Fibroblast of lung (primary cell): Measurements from ENCODE around the gene HOXD4. TPM values are rescaled to one million over a fixed set of nuclear protein-coding genes. Genes with fewer than 3 reads are reported as not detected.

Experiments used
- DNase-seq, 2 donors: peaks; one replicate each; pipeline versions ENCODE4 v3.0.0 to v3.0.0-alpha.2; 2010; ENCODE audit warnings: low read depth in 2 of 2
- H2AFZ ChIP-seq: 2 replicates; pipeline ENCODE4 v1.5.1; 2012; ENCODE audit warnings: low read length, control low read depth, inconsistent platforms
- H3K27ac ChIP-seq: 2 replicates; pipeline ENCODE4 v1.5.1; 2011; ENCODE audit warnings: low read length, control low read depth; ENCODE audit not compliant: insufficient read depth
- H3K27me3 ChIP-seq: 2 replicates; pipeline ENCODE4 v1.5.1; 2011; ENCODE audit warnings: mild to moderate bottlenecking, low read length; ENCODE audit not compliant: control insufficient read depth, insufficient read depth
- H3K36me3 ChIP-seq: 2 replicates; pipeline ENCODE4 v1.5.1; 2011; ENCODE audit warnings: low read length; ENCODE audit not compliant: control insufficient read depth, insufficient read depth
- H3K4me1 ChIP-seq: 2 replicates; pipeline ENCODE4 v1.5.1; 2011; ENCODE audit warnings: low read length; ENCODE audit not compliant: control insufficient read depth, insufficient read depth; ENCODE audit errors: extremely low read depth
- H3K4me2 ChIP-seq: 2 replicates; pipeline ENCODE4 v1.5.1; 2011; ENCODE audit warnings: low read length, control low read depth; ENCODE audit not compliant: insufficient read depth; ENCODE audit errors: extremely low read depth
- H3K4me3 ChIP-seq, 4 experiments: fragments of 200-600 bp in 1 of 4; sonication (generic) in 1 of 4; replicated peaks in 1 of 4; 2 replicates each; pipeline ENCODE4 v1.5.1; 2011 to 2016; ENCODE audit warnings: low read length in 4 of 4, low read depth in 3 of 4, mild to moderate bottlenecking in 3 of 4, control low read depth in 2 of 4, inconsistent platforms in 1 of 4, mixed read lengths in 1 of 4; ENCODE audit not compliant: insufficient read depth in 1 of 4; ENCODE audit errors: control extremely low read depth in 1 of 4
- H3K79me2 ChIP-seq: 2 replicates; pipeline ENCODE4 v1.5.1; 2012; ENCODE audit warnings: mild to moderate bottlenecking, low read length, inconsistent platforms; ENCODE audit not compliant: control insufficient read depth, insufficient read depth
- H3K9ac ChIP-seq: 2 replicates; pipeline ENCODE4 v1.5.1; 2011; ENCODE audit warnings: mild to moderate bottlenecking, low read length, control low read depth; ENCODE audit not compliant: insufficient read depth
- H3K9me3 ChIP-seq: 2 replicates; pipeline ENCODE4 v1.5.1; 2012; ENCODE audit warnings: low read depth, low read length; ENCODE audit not compliant: control insufficient read depth, insufficient read depth
- H4K20me1 ChIP-seq: 2 replicates; pipeline ENCODE4 v1.5.1; 2011; ENCODE audit warnings: low read length; ENCODE audit not compliant: control insufficient read depth, insufficient read depth; ENCODE audit errors: extremely low read depth
- EZH2 ChIP-seq: IDR thresholded peaks from 2 replicates; pipeline ENCODE4 v1.5.1; 2012; ENCODE audit warnings: low read length, control low read depth, mild to moderate bottlenecking; ENCODE audit errors: missing control alignments
- polyA plus RNA-seq, 2 donors: library from polyadenylated mRNA; depleted of rRNA in 1 of 2; stranded (reverse) in 1 of 2; unstranded in 1 of 2; fragments of >200 nt; gene quantifications; 2 replicates each; pipeline ENCODE4 v1.2.1, GENCODE V29; 2011 to 2012; ENCODE audit warnings: missing spikeins in 1 of 2
- total RNA-seq: library from RNA; depleted of rRNA; stranded (reverse); fragments of >200 nt; gene quantifications from 2 replicates; pipeline ENCODE4 v1.2.1, GENCODE V29; 2014
- TF ChIP-seq, protein P1 (sequence below), 2 donors: IDR thresholded peaks in 1 of 2; conservative IDR thresholded peaks in 1 of 2; 1 replicate in 1 of 2; 2 replicates in 1 of 2; pipeline ENCODE4 v1.5.1; 2011 to 2012; ENCODE audit warnings: low read length in 2 of 2, control low read depth in 1 of 2, inconsistent platforms in 1 of 2, low read depth in 1 of 2, mild to moderate bottlenecking in 1 of 2

Gene HOXD4
- total and polyA plus RNA-seq, 2 donors (not counting 1 experiment from before 2014, with no cell fraction given): not detected

DNA sequence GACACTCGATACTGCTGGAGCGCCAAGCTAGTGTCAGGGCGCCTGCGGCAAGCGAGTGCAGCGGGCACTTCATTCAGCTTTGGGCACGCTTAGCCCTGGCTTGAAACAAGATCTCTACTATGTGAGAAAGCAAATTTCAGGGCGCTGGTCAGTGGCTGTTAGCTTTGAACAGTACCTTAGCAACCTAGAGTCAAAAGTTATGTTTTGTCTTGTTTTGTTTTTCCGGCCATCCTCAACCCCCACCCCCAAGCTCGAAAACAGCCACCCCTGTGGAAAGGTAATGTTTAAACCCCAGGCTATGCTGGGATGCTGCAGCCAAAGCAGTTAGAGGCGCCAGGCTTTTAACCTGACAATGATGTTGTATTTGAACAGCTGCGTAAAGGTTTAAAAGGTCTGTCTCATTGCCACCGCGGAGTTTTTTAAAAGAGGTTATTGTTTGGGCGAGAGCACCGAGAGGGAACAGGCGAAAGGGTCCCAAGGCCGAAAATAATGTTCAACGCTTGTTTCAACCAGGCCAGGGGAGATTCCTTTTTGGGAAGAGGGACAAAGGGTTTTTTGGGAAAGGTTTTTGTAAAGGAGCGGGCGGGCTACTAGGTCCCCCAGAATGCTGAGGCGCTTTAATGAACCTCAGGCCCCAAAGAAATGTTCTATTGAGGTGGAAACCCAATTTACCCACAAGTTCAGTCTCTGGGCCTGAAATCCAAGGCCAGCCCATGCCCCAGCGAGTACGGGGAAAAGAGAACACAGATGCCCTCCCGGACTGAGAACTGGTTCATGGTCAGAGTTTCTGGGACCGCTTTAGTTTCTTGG is 37.0 kb upstream of the HOXD4 start:
- no peak for DNase-seq

DNA sequence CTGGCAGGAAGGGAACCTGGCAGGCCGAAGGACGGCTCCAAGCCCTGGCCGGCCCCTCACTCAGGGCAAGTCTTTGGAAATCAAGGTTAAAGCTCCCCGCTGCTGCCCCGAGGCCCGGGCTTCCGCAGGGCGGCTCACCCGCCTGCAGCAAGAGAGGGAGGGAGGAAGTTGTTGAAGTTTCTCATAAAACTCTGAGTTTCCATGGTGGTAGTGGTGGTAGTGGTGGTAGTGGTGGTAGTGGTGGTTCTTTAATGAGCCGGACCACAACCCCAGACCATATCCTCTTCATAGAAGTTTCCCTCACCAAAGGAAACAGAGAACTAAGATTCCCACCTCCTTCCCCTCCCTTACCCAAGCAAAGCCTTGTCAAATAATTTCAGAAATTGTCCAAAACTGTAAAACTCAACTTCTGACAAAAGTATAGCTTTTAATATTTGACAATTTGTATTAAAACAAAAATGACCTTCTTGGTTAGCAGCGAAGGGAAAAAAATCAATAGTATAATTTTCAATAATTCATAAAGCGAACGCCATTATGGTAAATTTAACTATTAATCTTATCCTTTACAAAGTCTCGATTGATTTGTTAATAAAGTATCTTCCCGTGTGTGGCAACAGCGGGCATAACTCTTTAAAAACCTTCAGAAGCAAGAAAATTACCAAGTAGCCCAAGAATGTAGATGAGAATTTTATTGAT is 36.3 kb upstream of the HOXD4 start:
- H3K36me3 ChIP-seq: no peaks in the 10 kb centered on the region
- no peak overlapping the region for H3K27ac ChIP-seq
- no peak for DNase-seq
- no peak overlapping the region for H3K9ac ChIP-seq
- H3K4me1 ChIP-seq: no peaks in the 10 kb centered on the region
- peak; percentile 65 for TF ChIP-seq EZH2
- TF ChIP-seq, protein P1, sequence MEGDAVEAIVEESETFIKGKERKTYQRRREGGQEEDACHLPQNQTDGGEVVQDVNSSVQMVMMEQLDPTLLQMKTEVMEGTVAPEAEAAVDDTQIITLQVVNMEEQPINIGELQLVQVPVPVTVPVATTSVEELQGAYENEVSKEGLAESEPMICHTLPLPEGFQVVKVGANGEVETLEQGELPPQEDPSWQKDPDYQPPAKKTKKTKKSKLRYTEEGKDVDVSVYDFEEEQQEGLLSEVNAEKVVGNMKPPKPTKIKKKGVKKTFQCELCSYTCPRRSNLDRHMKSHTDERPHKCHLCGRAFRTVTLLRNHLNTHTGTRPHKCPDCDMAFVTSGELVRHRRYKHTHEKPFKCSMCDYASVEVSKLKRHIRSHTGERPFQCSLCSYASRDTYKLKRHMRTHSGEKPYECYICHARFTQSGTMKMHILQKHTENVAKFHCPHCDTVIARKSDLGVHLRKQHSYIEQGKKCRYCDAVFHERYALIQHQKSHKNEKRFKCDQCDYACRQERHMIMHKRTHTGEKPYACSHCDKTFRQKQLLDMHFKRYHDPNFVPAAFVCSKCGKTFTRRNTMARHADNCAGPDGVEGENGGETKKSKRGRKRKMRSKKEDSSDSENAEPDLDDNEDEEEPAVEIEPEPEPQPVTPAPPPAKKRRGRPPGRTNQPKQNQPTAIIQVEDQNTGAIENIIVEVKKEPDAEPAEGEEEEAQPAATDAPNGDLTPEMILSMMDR (conservative IDR thresholded peaks at IDR 0.05 in 1 of 2, IDR thresholded peaks at IDR 0.05 in 1 of 2; ENCODE audit: low read depth in 1 of 2, low read length in 2 of 2): no peak
- H3K9me3 ChIP-seq: no peaks in the 10 kb centered on the region
- H3K79me2 ChIP-seq: no peaks in the 10 kb centered on the region
- no peak overlapping the region for H3K4me3 ChIP-seq
- no peak overlapping the region for H3K4me2 ChIP-seq
- H2AFZ ChIP-seq: no peak overlapping the region
- H3K27me3 ChIP-seq: peaks cover 89% of the 10 kb centered on the region
- H4K20me1 ChIP-seq: no peaks in the 10 kb centered on the region

More for the DNA sequence above, 37.0 kb upstream of the HOXD4 start:
- Histone ChIP-seq H3K27ac (no peak overlapping the region), H3K9ac (no peak overlapping the region), H3K4me1 (no peaks in the 10 kb centered on the region), H3K4me2 (no peak overlapping the region), H3K79me2 (no peaks in the 10 kb centered on the region), H2AFZ (no peak overlapping the region), H4K20me1 (no peaks in the 10 kb centered on the region), H3K36me3 (no peaks in the 10 kb centered on the region), H3K27me3 (peaks cover 90% of the 10 kb centered on the region), H3K4me3 (no peak overlapping the region), H3K9me3 (no peaks in the 10 kb centered on the region)
- TF ChIP-seq, protein P1 (conservative IDR thresholded peaks at IDR 0.05 in 1 of 2, IDR thresholded peaks at IDR 0.05 in 1 of 2; ENCODE audit: low read depth in 1 of 2, low read length in 2 of 2): no peak
- no peak for TF ChIP-seq EZH2
